Gastroesophageal sphincter (tissue), 3 donors: Measurements from ENCODE around the gene NXPH1.

Experiments used
- CTCF ChIP-seq, 4 experiments: fragments of 200-600 bp in 2 of 4; fragments of 450-650 bp in 2 of 4; sonication (generic) in 1 of 4; IDR thresholded peaks; one replicate each; pipeline ENCODE4 v1.5.1; 2017 to 2019; ENCODE audit warnings: antibody characterized with exemption in 4 of 4, mild to moderate bottlenecking in 2 of 4, moderate library complexity in 2 of 4
- EP300 ChIP-seq: sonication (generic); formaldehyde crosslinking; IDR thresholded peaks from one replicate; pipeline ENCODE4 v1.6.1; 2017; ENCODE audit warnings: antibody characterized with exemption, mild to moderate bottlenecking

GRCh38 chr7:8387551-8388256 lies 45.7 kb upstream of the NXPH1 start:
- no peak for TF ChIP-seq CTCF (IDR thresholded peaks at IDR 0.05)
- TF ChIP-seq EP300 = no peak
